Peyer's patch (tissue), 4 donors: ENCODE data around the gene EEFSEC.

Experiments
- POLR2A ChIP-seq, 2 donors: fragments of 450-650 bp; IDR thresholded peaks; one replicate each; pipeline ENCODE4 v1.5.1; 2017; ENCODE audit warnings: antibody characterized with exemption in 2 of 2, mild to moderate bottlenecking in 2 of 2, moderate library complexity in 2 of 2
- TF ChIP-seq, protein P1 (sequence below), 6 experiments: fragments of 450-650 bp in 4 of 6; fragments of 200-600 bp in 2 of 6; sonication (generic) in 1 of 6; IDR thresholded peaks; one replicate each; pipeline ENCODE4 v1.5.1; 2017 to 2019; ENCODE audit warnings: antibody characterized with exemption in 6 of 6, mild to moderate bottlenecking in 3 of 6, moderate library complexity in 1 of 6

DNA sequence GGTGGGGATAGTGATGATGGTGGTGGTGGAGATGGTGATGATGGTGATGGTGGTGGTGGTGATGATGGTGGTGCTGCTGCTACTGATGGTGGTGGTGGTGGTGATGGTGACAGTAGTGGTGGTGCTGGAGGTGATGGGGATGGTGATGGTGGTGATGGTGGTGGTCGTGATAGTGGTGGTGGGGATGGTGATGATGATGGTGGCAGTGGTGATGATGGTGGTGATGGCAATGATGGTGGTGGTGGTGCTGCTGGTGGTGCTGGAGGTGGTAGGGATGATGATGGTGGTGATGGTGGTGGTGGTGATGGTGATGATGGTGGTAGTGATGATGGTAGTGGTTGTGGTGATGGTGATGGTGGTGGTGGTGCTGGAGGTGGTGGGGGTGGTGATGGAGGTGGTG lies 292.1 kb downstream of the EEFSEC start:
- TF ChIP-seq, protein P1, sequence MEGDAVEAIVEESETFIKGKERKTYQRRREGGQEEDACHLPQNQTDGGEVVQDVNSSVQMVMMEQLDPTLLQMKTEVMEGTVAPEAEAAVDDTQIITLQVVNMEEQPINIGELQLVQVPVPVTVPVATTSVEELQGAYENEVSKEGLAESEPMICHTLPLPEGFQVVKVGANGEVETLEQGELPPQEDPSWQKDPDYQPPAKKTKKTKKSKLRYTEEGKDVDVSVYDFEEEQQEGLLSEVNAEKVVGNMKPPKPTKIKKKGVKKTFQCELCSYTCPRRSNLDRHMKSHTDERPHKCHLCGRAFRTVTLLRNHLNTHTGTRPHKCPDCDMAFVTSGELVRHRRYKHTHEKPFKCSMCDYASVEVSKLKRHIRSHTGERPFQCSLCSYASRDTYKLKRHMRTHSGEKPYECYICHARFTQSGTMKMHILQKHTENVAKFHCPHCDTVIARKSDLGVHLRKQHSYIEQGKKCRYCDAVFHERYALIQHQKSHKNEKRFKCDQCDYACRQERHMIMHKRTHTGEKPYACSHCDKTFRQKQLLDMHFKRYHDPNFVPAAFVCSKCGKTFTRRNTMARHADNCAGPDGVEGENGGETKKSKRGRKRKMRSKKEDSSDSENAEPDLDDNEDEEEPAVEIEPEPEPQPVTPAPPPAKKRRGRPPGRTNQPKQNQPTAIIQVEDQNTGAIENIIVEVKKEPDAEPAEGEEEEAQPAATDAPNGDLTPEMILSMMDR (IDR thresholded peaks at IDR 0.05), result no peak
- no peak for TF ChIP-seq POLR2A (IDR thresholded peaks at IDR 0.05)
